ENCODE measurements around the gene STT3A. TPM values are rescaled to one million over a fixed set of nuclear protein-coding genes. Genes with fewer than 3 reads are reported as not detected.

Gene STT3A
- total RNA-seq, 1 experiment from 2014 or later, result 156 TPM

DNA sequence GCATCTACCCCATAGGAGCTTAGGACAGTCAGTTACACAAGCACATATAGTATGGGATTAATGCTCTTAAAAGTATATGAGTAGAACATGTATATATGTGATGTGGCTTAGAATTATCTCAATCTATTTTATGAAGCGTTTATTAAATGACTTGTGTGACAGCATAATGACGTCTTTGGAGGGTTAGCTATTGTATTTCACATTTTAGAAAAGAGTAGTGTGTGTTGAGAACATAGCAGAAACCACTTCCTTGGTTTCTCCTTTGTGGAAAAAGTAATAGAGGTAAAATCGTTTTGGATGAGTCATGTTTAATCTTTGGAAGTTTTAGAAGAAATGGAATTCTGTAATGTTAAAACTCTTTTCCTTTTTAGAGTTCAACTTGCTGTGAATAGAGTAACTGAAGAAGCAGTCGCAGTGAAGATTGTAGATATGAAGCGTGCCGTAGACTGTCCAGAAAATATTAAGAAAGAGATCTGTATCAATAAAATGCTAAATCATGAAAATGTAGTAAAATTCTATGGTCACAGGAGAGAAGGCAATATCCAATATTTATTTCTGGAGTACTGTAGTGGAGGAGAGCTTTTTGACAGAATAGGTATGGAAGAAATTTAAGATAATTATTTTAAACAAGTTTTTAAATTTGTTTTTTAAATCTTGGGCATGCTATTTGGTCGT, 34.7 kb downstream of the STT3A start:
- H3K9me3 ChIP-seq (ENCODE audit: control insufficient read depth in 1 of 2, insufficient read depth in 1 of 2, low read depth in 1 of 2, low read length in 2 of 2), result no peaks in the 10 kb centered on the region
- no peak for ATAC-seq
- peak overlapping the region; percentile 56 to 75 for H3K4me3 ChIP-seq (replicated peaks in 1 of 2; ENCODE audit: low read depth in 1 of 2, low read length in 2 of 2)
- H3K9me2 ChIP-seq (ENCODE audit: insufficient read depth), result no peaks in the 10 kb centered on the region
- H3K27me3 ChIP-seq (ENCODE audit: insufficient read depth, low read length), result no peaks in the 10 kb centered on the region
- H3K36me3 ChIP-seq (ENCODE audit: control insufficient read depth in 1 of 2, insufficient read depth in 2 of 2, low read length in 2 of 2), result peaks cover 0 to 2% of the 10 kb centered on the region in 2 experiments; a peak in 2 of 4 replicates
- TF ChIP-seq CEBPB (IDR thresholded peaks at IDR 0.05; ENCODE audit: low read depth), result no peak
- TF ChIP-seq, protein P1, sequence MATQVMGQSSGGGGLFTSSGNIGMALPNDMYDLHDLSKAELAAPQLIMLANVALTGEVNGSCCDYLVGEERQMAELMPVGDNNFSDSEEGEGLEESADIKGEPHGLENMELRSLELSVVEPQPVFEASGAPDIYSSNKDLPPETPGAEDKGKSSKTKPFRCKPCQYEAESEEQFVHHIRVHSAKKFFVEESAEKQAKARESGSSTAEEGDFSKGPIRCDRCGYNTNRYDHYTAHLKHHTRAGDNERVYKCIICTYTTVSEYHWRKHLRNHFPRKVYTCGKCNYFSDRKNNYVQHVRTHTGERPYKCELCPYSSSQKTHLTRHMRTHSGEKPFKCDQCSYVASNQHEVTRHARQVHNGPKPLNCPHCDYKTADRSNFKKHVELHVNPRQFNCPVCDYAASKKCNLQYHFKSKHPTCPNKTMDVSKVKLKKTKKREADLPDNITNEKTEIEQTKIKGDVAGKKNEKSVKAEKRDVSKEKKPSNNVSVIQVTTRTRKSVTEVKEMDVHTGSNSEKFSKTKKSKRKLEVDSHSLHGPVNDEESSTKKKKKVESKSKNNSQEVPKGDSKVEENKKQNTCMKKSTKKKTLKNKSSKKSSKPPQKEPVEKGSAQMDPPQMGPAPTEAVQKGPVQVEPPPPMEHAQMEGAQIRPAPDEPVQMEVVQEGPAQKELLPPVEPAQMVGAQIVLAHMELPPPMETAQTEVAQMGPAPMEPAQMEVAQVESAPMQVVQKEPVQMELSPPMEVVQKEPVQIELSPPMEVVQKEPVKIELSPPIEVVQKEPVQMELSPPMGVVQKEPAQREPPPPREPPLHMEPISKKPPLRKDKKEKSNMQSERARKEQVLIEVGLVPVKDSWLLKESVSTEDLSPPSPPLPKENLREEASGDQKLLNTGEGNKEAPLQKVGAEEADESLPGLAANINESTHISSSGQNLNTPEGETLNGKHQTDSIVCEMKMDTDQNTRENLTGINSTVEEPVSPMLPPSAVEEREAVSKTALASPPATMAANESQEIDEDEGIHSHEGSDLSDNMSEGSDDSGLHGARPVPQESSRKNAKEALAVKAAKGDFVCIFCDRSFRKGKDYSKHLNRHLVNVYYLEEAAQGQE (IDR thresholded peaks at IDR 0.05; ENCODE audit: low read depth), result no peak
- no peak for TF ChIP-seq ELF1 (IDR thresholded peaks at IDR 0.05; ENCODE audit: borderline replicate concordance, low read depth)
- TF ChIP-seq TCF7L2 (IDR thresholded peaks at IDR 0.05; ENCODE audit: borderline replicate concordance, extremely low read depth, insufficient read depth, insufficient read length), result no peak
- TF ChIP-seq YY1 (IDR thresholded peaks at IDR 0.05; ENCODE audit: extremely low read depth, insufficient replicate concordance, low read depth, low read length), result no peak
- intact Hi-C loops (cut with micrococcal nuclease), result loop anchor here (2.0 kb wide), 1 partner anchor 247 kb away; no protein-coding TSS in a partner anchor
- POLR2A ChIA-PET, result interaction anchor here (1.2 kb wide), 1 partner anchor 260 kb away, joined by 4 read pairs; the partner anchor contains the start of gene HYLS1
- DNase-seq (ENCODE audit: low read depth, low spot score), result no peak
- peak overlapping the region; percentile 86 for H3K4me2 ChIP-seq (ENCODE audit: low read length)
- H2AFZ ChIP-seq (ENCODE audit: low read depth, low read length, poor library complexity, severe bottlenecking), result no peak overlapping the region
- RAD21 ChIA-PET (ENCODE audit: low non-redundant PET in 1 of 2, low total read pairs in 2 of 2, uncharacterized antibody in 2 of 2, unreplicated experiment in 2 of 2), result no interaction called here
- H3K9ac ChIP-seq (ENCODE audit: low read length), result peak overlapping the region; percentile 85
- no TSS peak for BruUV-seq (replicated peaks)
- H3K79me2 ChIP-seq (ENCODE audit: insufficient read depth, low read length), result peaks cover 29% of the 10 kb centered on the region
- no peaks in the 10 kb centered on the region for H4K20me1 ChIP-seq (ENCODE audit: insufficient read depth)
- H3K27ac ChIP-seq (ENCODE audit: low read depth, low read length), result peak overlapping the region; percentile 85; the same call in 1 of the 2 replicates
- CTCF ChIA-PET, result no interaction called here
- peaks cover 4 to 17% of the 10 kb centered on the region in 2 experiments; a peak in 3 of 4 replicates for H3K4me1 ChIP-seq (ENCODE audit: control insufficient read depth in 1 of 2, insufficient read depth in 2 of 2, low read length in 2 of 2)
